ENCODE data around the gene CAMK1G. TPM values are rescaled to one million over a fixed set of nuclear protein-coding genes. Genes with fewer than 3 reads are reported as not detected.

CAMK1G gene
- total and polyA plus RNA-seq, 5 donors from 2014 or later = not detected

DNA sequence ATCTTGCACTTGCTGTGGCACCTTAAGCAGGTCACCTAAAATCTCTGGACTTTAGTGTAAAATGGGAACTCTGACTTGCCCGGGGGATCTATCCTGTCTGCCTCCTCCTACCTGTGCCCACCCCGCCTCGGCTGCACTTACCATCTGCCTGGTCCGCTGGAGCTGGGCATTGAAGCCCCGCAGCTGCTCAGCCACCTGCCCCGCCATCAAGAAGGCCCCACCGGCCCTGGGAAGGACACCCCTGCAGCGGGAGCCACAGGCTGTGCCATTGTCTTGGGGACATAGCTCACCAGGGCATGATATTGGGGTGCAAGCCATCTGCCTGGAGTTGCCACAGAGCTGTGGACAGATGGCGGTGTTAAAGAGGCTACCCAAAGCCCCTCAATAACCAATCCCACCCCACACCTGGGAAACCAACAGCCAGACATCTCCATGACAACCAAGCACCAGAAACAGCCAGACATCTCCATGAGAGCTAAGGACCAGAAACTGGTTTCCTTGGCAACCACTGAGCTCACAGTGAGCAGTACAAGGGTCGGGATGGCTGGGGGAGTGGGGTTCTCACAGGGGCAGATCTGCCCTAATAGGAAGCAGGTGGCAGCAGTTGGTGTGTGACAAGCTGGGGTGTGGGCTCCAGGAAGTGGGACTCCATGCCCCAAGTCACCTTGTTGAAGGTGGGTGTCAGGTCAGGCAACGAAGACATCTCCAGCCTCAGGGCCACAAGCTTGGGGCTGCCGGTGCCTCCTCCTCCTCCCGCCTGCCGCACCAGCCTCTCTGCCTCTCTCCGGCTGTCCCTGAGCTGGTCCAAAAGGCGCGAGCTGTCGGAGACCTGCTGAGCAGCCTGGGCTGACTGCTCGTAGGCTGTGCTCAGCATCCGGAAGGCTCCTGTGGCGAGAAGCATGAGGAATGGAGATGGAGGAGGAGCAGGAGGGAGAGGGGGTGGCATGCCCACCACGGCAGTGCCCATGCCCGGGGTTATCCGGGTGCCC is 39.6 kb downstream of the CAMK1G start:
- H3K27ac Mint-ChIP-seq = no peak overlapping the region
- no peak for DNase-seq
- Histone ChIP-seq H3K36me3 (ENCODE audit: control insufficient read depth, insufficient read depth, low read length) (no peaks in the 10 kb centered on the region), H3K4me1 (ENCODE audit: control insufficient read depth, insufficient read depth, low read length, poor library complexity, severe bottlenecking) (no peaks in the 10 kb centered on the region), H3K9me3 (ENCODE audit: control insufficient read depth in 2 of 2, low read length in 2 of 2) (no peaks in the 10 kb centered on the region), H3K27ac (ENCODE audit: insufficient read depth, low read length, poor library complexity, severe bottlenecking) (no peak overlapping the region), H3K27me3 (ENCODE audit: control insufficient read depth, insufficient read depth, low read length) (no peaks in the 10 kb centered on the region), H3K4me3 (ENCODE audit: low read depth, low read length) (no peak overlapping the region)
- H3K9me3 Mint-ChIP-seq = peaks cover 0 to 1% (median 0%) of the 10 kb centered on the region in 7 donors
- peaks cover 0 to 2% (median 0%) of the 10 kb centered on the region in 4 donors for H3K4me1 Mint-ChIP-seq
- ATAC-seq (ENCODE audit: low read depth in 2 of 2) = no peak
- H3K27me3 Mint-ChIP-seq = peaks cover 4% of the 10 kb centered on the region
- H3K4me3 Mint-ChIP-seq = no peak overlapping the region
- no peaks in the 10 kb centered on the region for H3K36me3 Mint-ChIP-seq

DNA sequence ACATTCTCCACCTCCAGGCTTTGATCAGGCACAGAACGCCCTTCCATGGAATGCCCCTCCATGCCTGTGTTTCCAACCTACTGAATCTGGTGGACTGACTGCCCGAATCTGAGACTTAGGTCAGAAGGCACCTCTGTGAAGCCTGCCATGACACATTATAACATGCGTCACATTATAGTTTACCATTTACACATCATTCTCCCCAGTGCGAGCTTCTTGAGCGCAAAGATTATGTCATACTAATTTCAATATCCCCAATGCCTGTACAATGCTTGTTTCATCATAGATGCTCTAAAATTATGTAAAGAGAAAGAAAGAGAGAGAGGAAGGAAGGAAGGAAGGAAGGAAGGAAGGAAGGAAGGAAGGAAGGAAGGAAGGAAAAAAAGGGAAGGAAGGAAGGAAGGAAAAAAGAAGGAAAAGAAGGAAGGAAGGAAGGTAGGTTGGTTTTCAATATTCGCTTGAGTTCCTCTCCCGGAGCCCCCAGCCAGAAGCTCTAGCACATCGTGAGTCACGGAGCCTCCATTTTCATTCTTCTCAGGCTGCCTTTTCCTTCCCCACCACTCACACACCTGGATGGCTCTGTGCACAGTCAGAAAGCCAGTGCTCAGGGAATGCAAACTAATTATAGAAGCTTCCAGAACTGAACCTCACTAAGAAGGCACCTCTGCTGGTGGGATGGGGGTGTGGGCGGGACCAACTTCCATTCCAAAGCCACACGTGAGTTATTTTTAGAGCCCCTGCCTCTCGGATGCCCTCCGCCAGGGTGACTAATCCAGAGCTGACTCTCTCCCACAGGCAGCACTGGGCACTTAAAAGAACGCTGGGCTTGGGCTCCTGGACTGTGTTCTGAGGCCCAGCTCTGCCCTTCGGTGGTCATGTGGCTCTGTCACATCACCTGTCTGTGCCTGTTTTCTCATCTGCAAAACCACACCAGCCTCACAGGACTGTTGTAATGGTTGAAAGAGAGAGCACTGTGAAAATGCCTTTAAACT is 41.3 kb downstream of the CAMK1G start:
- peaks cover 0 to 2% (median 0%) of the 10 kb centered on the region in 4 donors for H3K4me1 Mint-ChIP-seq
- no peaks in the 10 kb centered on the region for H3K36me3 ChIP-seq (ENCODE audit: control insufficient read depth, insufficient read depth, low read length)
- peaks cover 8% of the 10 kb centered on the region for H3K27me3 Mint-ChIP-seq
- H3K4me3 ChIP-seq (ENCODE audit: low read depth, low read length) = no peak overlapping the region
- no peaks in the 10 kb centered on the region for H3K9me3 ChIP-seq (ENCODE audit: control insufficient read depth in 2 of 2, low read length in 2 of 2)
- H3K4me1 ChIP-seq (ENCODE audit: control insufficient read depth, insufficient read depth, low read length, poor library complexity, severe bottlenecking) = no peaks in the 10 kb centered on the region
- no peak overlapping the region for H3K4me3 Mint-ChIP-seq
- no peak overlapping the region for H3K27ac ChIP-seq (ENCODE audit: insufficient read depth, low read length, poor library complexity, severe bottlenecking)
- ATAC-seq (ENCODE audit: low read depth in 2 of 2) (no peak), DNase-seq (no peak)
- H3K9me3 Mint-ChIP-seq = peaks cover 0 to 1% (median 0%) of the 10 kb centered on the region in 7 donors
- H3K27ac Mint-ChIP-seq = peak overlapping the region in 1 of 3 donors; percentile 14
- no peaks in the 10 kb centered on the region for H3K36me3 Mint-ChIP-seq
- no peaks in the 10 kb centered on the region for H3K27me3 ChIP-seq (ENCODE audit: control insufficient read depth, insufficient read depth, low read length)

DNA sequence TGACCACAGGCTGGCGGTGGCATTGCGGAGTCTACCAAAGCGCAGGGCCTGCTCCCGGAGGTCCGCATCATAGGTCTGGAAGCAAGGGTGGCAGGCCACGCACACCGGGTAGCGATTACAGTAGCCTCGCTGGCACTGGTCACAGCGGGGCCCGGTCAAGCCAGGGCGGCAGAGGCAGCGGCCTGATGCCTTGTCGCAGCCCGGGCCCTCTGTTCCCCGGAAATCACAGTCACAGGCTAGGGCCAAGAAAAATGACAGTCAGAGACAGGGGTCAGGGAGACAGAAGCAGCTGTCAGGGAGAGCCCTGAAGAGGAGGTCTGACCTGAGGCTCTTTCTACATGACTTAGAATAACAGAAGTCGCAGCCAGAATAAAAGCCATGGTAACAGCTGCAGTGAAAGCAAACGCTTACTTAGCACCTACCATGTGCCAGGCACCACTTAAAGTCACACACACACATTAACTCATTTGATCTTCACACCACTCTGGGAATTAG is 42.3 kb downstream of the CAMK1G start:
- H3K4me3 ChIP-seq (ENCODE audit: low read depth, low read length) = no peak overlapping the region
- Mint-ChIP-seq H3K27me3 (peaks cover 4% of the 10 kb centered on the region), H3K36me3 (no peaks in the 10 kb centered on the region), H3K9me3 (no peaks in the 10 kb centered on the region), H3K27ac (no peak overlapping the region), H3K4me3 (no peak overlapping the region), H3K4me1 (peaks cover 0 to 2% (median 0%) of the 10 kb centered on the region in 4 donors)
- no peaks in the 10 kb centered on the region for H3K4me1 ChIP-seq (ENCODE audit: control insufficient read depth, insufficient read depth, low read length, poor library complexity, severe bottlenecking)
- H3K27me3 ChIP-seq (ENCODE audit: control insufficient read depth, insufficient read depth, low read length) = no peaks in the 10 kb centered on the region
- ATAC-seq (ENCODE audit: low read depth in 2 of 2) (no peak), DNase-seq (no peak)
- H3K9me3 ChIP-seq (ENCODE audit: control insufficient read depth in 2 of 2, low read length in 2 of 2) = no peaks in the 10 kb centered on the region
- H3K36me3 ChIP-seq (ENCODE audit: control insufficient read depth, insufficient read depth, low read length) = no peaks in the 10 kb centered on the region
- no peak overlapping the region for H3K27ac ChIP-seq (ENCODE audit: insufficient read depth, low read length, poor library complexity, severe bottlenecking)

DNA sequence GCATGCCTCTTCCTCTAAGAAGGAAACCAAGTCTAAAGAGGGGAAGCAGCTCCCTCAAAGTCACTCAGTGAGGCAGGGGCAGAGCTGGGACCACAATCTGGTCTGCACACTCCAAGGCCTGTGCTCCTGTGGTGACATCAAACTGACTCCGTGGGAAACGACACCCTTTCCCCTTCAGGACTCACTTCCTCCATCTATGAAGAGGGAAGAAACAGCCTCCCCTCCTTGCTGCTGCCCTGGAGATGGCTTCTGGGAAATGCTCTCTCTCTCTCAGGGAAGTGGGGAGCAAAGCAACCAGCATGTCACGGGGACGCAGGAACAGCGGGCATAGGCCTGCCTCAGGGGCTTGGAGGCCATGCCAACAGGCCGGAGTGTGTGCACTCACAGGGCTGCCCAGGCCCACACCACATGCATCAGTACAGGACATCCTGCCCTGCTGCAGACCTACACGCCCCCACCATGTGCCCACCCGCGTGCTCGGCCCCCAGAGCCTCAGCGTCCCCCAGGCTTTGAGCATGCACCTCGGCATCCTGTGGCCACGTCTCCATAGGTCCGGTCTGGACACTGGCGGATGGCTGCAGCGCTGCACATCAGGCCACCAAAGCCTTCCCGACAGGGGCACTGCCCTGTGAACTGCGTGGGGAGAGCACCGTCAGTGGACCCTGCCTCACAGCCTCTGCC is 43.0 kb downstream of the CAMK1G start:
- no peaks in the 10 kb centered on the region for H3K9me3 ChIP-seq (ENCODE audit: control insufficient read depth in 2 of 2, low read length in 2 of 2)
- peaks cover 4% of the 10 kb centered on the region for H3K27me3 Mint-ChIP-seq
- no peak overlapping the region for H3K27ac ChIP-seq (ENCODE audit: insufficient read depth, low read length, poor library complexity, severe bottlenecking)
- ATAC-seq (ENCODE audit: low read depth in 2 of 2) (no peak), DNase-seq (no peak)
- no peak overlapping the region for H3K4me3 Mint-ChIP-seq
- H3K4me1 Mint-ChIP-seq = peaks cover 0 to 2% (median 0%) of the 10 kb centered on the region in 4 donors
- H3K4me3 ChIP-seq (ENCODE audit: low read depth, low read length) = no peak overlapping the region
- peaks cover 3% of the 10 kb centered on the region for H3K36me3 Mint-ChIP-seq
- no peaks in the 10 kb centered on the region for H3K36me3 ChIP-seq (ENCODE audit: control insufficient read depth, insufficient read depth, low read length)
- H3K9me3 Mint-ChIP-seq = no peaks in the 10 kb centered on the region
- no peak overlapping the region for H3K27ac Mint-ChIP-seq
- H3K4me1 ChIP-seq (ENCODE audit: control insufficient read depth, insufficient read depth, low read length, poor library complexity, severe bottlenecking) = no peaks in the 10 kb centered on the region
- H3K27me3 ChIP-seq (ENCODE audit: control insufficient read depth, insufficient read depth, low read length) = no peaks in the 10 kb centered on the region

DNA sequence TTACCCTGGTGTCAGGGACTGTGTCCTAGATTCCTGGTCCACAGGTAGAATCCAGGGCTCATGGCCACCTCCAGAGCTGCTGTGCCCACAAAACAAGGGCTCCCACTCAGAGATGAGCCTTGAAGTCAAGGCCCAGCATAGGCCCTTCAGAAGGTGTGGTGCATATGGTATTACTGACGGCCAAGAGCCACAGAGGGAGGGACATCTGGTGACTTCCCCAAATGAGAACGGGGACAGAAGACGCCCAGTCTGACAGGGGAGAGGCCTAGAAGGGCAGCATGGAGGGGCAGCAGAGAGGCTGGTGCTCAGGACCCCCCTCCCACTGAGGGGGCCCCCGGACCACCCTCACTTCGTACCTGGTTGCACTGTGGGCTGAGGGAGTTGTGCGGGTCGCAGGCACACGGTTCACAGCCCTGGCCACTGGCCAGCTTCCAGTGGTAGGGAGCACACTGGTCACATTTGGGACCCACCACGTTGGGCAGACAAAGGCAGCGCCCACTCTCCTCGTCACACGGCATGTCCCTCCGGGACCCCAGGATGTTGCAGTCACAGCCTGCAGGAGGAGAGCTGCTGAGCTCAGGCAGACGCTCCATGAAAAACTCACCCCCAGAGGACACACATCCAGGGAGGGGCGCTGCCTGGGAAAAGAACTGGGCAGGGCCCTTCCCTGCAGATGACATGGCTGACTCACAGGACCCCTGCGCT is 43.7 kb downstream of the CAMK1G start:
- H3K27ac ChIP-seq (ENCODE audit: insufficient read depth, low read length, poor library complexity, severe bottlenecking) = no peak overlapping the region
- H3K4me1 Mint-ChIP-seq = peaks cover 0 to 2% (median 0%) of the 10 kb centered on the region in 4 donors

DNA sequence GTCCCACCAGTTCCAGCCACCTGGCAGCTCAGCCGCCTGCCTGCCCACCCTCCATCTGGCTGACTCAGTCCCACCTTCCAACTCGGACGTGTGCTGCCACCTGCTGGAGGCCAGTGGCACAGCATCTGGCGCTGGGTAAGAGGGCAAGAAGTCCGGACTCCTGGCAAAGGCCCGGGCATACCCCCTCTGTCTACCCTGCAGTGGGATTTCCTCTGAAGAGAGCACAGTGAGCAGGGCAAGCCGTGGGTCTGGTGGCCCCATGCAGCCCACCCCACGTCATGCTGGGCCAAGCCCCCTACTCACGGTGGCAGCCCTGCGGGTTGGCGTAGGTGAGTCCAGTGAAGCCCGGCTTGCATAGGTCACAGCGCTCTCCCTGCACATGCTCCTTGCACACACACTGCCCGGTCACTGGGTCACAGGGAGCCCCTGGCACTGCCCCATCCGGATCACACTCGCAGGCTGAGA is 44.2 kb downstream of the CAMK1G start:
- Mint-ChIP-seq H3K9me3 (no peaks in the 10 kb centered on the region), H3K4me1 (peaks cover 0 to 2% (median 0%) of the 10 kb centered on the region in 4 donors), H3K27me3 (peaks cover 4% of the 10 kb centered on the region), H3K27ac (no peak overlapping the region), H3K36me3 (peaks cover 3% of the 10 kb centered on the region), H3K4me3 (no peak overlapping the region)
- H3K9me3 ChIP-seq (ENCODE audit: control insufficient read depth in 2 of 2, low read length in 2 of 2) = no peaks in the 10 kb centered on the region
- H3K4me1 ChIP-seq (ENCODE audit: control insufficient read depth, insufficient read depth, low read length, poor library complexity, severe bottlenecking) = no peaks in the 10 kb centered on the region
- DNase-seq (peak; percentile 50 to 67 (median 54)), ATAC-seq (ENCODE audit: low read depth in 2 of 2) (peak; percentile 65 to 69)
- H3K27ac ChIP-seq (ENCODE audit: insufficient read depth, low read length, poor library complexity, severe bottlenecking) = no peak overlapping the region
- no peaks in the 10 kb centered on the region for H3K27me3 ChIP-seq (ENCODE audit: control insufficient read depth, insufficient read depth, low read length)
- H3K36me3 ChIP-seq (ENCODE audit: control insufficient read depth, insufficient read depth, low read length) = no peaks in the 10 kb centered on the region
- H3K4me3 ChIP-seq (ENCODE audit: low read depth, low read length) = no peak overlapping the region

More for the DNA sequence above, 43.7 kb downstream of the CAMK1G start:
- Histone ChIP-seq H3K4me1 (ENCODE audit: control insufficient read depth, insufficient read depth, low read length, poor library complexity, severe bottlenecking) (no peaks in the 10 kb centered on the region), H3K9me3 (ENCODE audit: control insufficient read depth in 2 of 2, low read length in 2 of 2) (no peaks in the 10 kb centered on the region), H3K36me3 (ENCODE audit: control insufficient read depth, insufficient read depth, low read length) (no peaks in the 10 kb centered on the region), H3K4me3 (ENCODE audit: low read depth, low read length) (no peak overlapping the region), H3K27me3 (ENCODE audit: control insufficient read depth, insufficient read depth, low read length) (no peaks in the 10 kb centered on the region)
- DNase-seq (no peak), ATAC-seq (ENCODE audit: low read depth in 2 of 2) (no peak)
- Mint-ChIP-seq H3K4me3 (no peak overlapping the region), H3K9me3 (no peaks in the 10 kb centered on the region), H3K36me3 (peaks cover 3% of the 10 kb centered on the region), H3K27me3 (peaks cover 4% of the 10 kb centered on the region), H3K27ac (no peak overlapping the region)

Measured in CD4-positive, CD25-positive, alpha-beta regulatory T cell (primary cell).